Stimulated activated CD4-positive, alpha-beta T cell treated with anti-CD3 and anti-CD28 coated beads, Interleukin-12 subunit alpha, Interleukin-12 subunit beta, amount 100 ng/mL, for 24 hours (primary cell): ENCODE results near the gene GAA.

Experiments used
- DNase-seq, 2 experiments: peaks; one replicate each; pipeline ENCODE4 v3.0.0-alpha.2; 2020; ENCODE audit warnings: low read depth in 2 of 2

GAA gene

GRCh38 chr17:80104321-80104955, 3.1 kb downstream of the GAA start:
- DNase-seq, result no peak

- DNase-seq, result no peak
These were observed 3.6 kb downstream of the GAA start for GRCh38 chr17:80104956-80105375.

DNA sequence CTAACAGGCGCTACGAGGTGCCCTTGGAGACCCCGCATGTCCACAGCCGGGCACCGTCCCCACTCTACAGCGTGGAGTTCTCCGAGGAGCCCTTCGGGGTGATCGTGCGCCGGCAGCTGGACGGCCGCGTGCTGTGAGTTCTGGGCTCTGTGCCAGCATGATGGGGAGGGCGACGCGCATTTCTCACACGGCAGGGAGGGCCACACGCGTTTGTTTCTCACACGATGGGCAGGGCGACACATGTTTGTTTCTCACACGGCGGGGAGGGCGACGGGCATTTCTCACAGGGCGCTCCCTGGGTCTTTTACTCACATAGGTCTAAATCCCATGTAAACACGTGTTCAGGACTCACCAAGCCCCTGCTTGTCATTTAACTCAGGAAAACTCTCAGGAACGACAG, 4.4 kb downstream of the GAA start:
- DNase-seq, result no peak

GRCh38 chr17:80106176-80106575, 4.8 kb downstream of the GAA start:
- DNase-seq, result no peak

- no peak for DNase-seq
These were observed 5.4 kb downstream of the GAA start for GRCh38 chr17:80106751-80107150.

DNA sequence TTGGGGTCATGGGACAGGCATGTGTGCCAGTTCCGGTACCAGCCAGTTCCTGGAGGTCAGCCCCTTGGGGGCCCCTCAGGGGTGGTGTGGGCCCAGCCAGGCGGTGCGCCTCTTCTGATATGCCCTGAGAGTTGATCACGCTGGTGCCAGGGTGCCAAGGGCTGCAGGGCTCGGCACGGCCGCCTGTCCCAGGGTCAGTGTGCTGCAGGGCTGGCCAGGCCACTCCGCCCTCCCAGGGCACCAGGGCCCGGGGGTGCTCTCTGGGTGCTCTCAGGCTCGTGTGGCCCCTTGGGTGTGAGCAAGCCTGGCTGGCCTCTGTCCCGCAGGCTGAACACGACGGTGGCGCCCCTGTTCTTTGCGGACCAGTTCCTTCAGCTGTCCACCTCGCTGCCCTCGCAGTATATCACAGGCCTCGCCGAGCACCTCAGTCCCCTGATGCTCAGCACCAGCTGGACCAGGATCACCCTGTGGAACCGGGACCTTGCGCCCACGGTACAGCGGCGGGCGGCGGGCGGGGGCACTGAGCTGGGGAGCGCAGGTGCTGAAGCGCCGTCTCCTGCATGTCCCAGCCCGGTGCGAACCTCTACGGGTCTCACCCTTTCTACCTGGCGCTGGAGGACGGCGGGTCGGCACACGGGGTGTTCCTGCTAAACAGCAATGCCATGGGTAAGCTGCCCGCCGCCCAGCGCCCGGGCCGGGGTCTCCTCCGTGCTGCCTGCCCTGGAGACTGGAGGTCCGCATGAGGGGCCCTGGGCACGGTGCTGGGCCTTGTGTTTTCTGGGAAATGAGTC, 6.0 kb downstream of the GAA start:
- no peak for DNase-seq

DNA sequence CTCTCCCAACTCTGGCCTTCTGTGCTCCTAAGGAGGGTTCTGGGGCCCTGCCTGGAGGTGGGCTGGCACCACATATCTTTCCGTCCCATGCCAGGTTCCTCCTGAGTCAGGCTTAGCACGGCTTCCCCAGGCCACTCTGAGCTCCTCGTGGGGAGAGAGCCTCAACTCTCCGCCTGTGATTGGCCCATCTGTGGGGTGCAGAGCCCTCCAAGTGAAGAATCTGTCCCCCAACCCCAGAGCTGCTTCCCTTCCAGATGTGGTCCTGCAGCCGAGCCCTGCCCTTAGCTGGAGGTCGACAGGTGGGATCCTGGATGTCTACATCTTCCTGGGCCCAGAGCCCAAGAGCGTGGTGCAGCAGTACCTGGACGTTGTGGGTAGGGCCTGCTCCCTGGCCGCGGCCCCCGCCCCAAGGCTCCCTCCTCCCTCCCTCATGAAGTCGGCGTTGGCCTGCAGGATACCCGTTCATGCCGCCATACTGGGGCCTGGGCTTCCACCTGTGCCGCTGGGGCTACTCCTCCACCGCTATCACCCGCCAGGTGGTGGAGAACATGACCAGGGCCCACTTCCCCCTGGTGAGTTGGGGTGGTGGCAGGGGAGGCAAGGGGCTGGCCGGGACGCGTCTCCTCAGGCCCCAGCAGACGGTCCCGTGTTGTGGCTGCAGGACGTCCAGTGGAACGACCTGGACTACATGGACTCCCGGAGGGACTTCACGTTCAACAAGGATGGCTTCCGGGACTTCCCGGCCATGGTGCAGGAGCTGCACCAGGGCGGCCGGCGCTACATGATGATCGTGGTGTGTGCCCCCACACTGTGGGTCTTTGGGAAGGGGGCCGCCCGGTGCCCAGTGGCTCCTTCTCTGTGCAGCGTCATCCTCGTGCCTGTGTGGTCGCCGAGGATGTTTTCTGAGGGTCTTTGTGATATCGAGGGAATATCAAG, 6.9 kb downstream of the GAA start:
- no peak for DNase-seq

DNA sequence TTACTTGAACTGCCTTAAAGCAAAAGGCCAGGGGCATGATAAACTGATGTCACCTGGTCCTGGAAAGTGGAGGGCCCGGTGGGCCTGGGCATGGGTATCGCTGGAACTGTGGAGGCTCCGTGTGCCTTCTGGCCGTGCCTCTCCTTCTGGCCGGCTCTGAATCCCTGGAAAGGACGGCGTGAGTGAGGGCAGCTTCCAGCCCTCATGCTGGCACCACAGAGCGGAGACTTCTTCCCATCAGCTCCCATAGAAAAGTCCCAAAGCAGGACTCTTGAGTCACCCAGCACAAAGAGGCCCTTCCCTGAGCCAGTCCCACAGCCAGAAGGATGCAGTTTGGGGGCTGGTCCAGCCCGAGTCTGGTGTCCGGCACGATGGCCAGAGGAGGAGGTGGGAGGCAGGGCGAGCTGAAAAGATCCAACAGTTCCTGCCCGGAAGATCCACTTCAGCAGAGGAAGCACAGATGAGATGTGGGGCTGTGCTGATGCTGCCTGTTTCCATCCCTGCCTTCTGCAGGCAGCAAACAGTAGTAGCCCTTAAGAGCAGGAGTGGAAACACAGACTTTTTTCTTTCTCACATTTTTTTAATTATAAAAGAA, 7.8 kb downstream of the GAA start:
- DNase-seq, result no peak

GRCh38 chr17:80109713-80110446, 8.5 kb downstream of the GAA start:
- no peak for DNase-seq

DNA sequence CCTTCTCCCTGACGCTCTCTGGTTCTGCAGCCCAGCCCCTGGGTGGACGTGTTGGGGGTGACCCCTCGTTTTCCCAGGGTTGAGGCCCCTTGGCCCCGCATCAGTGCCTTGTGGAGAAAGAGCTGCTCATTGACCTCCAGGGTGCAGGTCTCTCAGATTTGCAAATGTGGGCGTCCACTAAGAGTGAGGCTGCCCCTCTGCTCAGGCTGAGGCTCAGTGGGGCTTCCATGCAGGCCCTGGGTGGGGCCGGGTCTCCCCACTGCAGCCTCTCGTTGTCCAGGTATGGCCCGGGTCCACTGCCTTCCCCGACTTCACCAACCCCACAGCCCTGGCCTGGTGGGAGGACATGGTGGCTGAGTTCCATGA, 9.0 kb downstream of the GAA start:
- no peak for DNase-seq

DNA sequence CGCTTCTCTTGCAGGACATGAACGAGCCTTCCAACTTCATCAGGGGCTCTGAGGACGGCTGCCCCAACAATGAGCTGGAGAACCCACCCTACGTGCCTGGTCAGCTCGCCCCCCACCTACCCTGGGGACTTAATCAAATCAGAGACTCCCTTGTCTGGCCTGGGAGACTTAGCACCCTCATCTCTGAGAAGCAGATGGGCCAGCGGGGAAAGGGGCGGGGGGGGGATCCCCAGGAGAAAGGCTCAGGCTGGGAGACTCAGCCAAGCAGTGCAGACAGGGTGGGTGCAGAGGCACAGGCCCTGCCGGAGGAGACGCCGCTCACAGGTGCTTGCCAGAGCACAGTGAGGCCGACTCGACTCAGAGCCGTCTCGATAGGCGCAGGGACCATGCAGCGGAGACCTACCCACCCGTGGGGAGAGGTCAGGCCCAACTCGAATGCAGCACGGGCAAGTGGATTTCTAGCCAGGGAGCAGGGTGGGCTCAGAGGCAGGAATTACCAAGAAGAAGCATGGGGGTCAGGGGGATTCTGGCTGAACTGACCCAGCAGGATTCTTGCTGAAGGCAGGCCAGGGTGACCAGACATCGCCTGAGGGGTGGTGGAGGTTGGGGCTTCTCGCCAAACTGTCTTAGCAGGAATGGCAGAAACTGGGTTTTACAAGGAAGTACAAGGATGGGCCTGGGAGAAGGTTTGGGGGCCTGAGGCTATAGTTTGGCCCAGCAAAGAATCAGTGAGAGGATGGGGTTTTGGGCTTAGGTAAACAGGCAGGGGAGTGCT, 9.7 kb downstream of the GAA start:
- DNase-seq, result no peak

GRCh38 chr17:80111702-80112470, 10.5 kb downstream of the GAA start:
- no peak for DNase-seq

DNA sequence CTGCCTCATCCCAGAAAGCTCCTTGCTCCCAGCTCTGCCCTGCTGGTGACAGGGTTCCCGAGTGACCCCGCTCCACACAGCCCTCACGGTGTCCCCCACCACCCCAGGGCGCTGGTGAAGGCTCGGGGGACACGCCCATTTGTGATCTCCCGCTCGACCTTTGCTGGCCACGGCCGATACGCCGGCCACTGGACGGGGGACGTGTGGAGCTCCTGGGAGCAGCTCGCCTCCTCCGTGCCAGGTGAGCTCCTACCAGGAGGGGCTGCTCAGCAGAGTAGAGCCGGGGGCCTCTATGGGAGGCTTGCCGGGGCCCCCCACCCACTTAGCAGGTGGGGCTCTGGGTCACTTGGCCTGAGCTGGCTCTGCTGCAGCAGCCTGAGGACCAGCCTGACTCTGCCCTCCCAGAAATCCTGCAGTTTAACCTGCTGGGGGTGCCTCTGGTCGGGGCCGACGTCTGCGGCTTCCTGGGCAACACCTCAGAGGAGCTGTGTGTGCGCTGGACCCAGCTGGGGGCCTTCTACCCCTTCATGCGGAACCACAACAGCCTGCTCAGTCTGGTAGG, 11.2 kb downstream of the GAA start:
- no peak for DNase-seq

DNA sequence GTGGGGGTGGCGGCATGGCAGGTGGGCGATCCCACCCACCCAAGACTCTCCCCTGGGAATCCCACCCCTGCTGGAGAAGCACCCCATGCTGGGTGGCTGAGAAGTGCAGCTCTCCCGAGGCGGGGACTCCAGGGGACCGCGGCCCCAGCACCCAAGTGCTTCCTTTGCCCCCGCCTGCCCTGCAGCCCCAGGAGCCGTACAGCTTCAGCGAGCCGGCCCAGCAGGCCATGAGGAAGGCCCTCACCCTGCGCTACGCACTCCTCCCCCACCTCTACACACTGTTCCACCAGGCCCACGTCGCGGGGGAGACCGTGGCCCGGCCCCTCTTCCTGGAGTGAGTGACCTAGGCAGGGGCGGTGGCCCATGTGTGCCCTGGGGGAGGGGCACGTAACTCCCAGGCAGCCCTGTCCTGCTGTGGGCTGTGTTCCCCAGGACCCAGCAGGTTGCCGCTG, 11.7 kb downstream of the GAA start:
- DNase-seq, result no peak

GRCh38 chr17:80114758-80115157, 13.4 kb downstream of the GAA start:
- no peak for DNase-seq

DNA sequence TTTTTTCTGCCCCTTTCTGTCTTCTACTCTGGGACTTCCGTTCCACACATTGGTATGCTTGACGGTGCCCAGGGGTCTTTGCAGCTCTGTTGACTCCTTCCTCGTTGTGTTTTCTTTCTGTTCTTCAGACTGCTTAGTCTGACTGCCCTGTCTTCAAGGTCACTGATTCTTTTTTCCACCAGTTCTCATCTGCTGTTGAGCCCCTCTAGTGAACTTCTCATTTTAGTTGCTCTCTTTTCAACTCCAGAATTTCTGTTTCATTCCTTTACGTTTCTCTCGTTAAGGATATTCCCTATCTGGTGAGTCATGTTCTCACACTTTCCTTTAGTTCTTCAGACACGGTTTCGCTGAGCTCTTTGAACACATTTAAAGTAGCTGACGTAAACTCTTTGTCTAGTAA, 13.8 kb downstream of the GAA start:
- DNase-seq, result no peak

DNA sequence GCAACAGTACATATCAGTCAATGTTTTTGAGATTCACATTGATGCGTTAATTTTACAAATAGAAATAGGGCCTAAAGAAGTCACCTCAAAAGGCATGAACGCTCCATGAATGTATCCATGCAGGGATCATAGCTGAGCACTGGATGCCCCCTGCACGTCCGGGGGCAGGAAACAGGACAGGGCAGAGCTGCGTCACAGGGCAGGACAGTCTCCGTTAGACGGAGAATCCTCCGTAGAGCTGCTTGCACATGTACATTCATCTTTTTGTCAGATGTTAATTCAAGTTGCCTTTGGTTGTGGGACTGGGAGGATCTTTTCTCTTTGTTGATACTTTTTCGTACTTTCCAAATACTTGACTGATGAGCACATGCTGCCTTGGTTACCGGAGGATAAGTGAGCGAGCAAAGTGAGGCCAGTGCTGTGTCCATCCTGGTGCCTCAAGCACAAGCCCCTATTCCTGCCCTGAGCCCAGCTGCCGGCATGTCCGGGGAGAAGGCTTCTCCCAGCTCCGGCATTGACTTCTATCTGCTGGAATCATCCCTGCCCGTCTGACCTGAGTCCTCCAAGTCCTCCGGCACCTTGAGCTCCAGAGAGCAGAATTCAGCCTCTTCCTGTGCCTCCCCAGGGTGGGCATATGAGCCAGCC, 15.0 kb downstream of the GAA start:
- no peak for DNase-seq

- no peak for DNase-seq
These were observed 15.6 kb downstream of the GAA start for GRCh38 chr17:80116921-80117380.
